Activated T-cell treated with anti-CD3 and anti-CD28 coated beads for 1 hour (primary cell): ENCODE measurements around the gene EGFL6.

ENCODE experiments used
- DNase-seq: peaks from one replicate; pipeline ENCODE4 v3.0.0-alpha.2; 2020; ENCODE audit warnings: low read depth

The EGFL6 gene

GRCh38 chrX:13569479-13570260 is at the start of gene EGFL6:
Gene EGFL6 (plus strand): TSS chrX:13569601. CDS start chrX:13569862, 261 bp downstream.
- no peak for DNase-seq

- no peak for DNase-seq
Measured at GRCh38 chrX:13520351-13520750, 49.0 kb upstream of the EGFL6 start.

- no peak for DNase-seq
Measured at GRCh38 chrX:13520936-13521335, 48.5 kb upstream of the EGFL6 start.

GRCh38 chrX:13522811-13523210 is 46.6 kb upstream of the EGFL6 start:
- DNase-seq = no peak

GRCh38 chrX:13533726-13534125 is 35.7 kb upstream of the EGFL6 start:
- DNase-seq = no peak

- no peak for DNase-seq
Measured at GRCh38 chrX:13535376-13536165, 33.8 kb upstream of the EGFL6 start.

GRCh38 chrX:13536551-13536950 is 32.9 kb upstream of the EGFL6 start:
- DNase-seq = no peak

- no peak for DNase-seq
Measured at GRCh38 chrX:13538414-13538813, 31.0 kb upstream of the EGFL6 start.

- DNase-seq = no peak
Measured at GRCh38 chrX:13540602-13541001, 28.8 kb upstream of the EGFL6 start.

- no peak for DNase-seq
Measured at GRCh38 chrX:13545726-13546125, 23.7 kb upstream of the EGFL6 start.

GRCh38 chrX:13547671-13548070 is 21.7 kb upstream of the EGFL6 start:
- DNase-seq = no peak

GRCh38 chrX:13550346-13550745 is 19.1 kb upstream of the EGFL6 start:
- DNase-seq = no peak

- DNase-seq = no peak
Measured at GRCh38 chrX:13551610-13552009, 17.8 kb upstream of the EGFL6 start.

- DNase-seq = no peak
Measured at GRCh38 chrX:13552892-13553291, 16.5 kb upstream of the EGFL6 start.

- DNase-seq = no peak
Measured at GRCh38 chrX:13565511-13565910, 3.9 kb upstream of the EGFL6 start.

- DNase-seq = no peak
Measured at GRCh38 chrX:13570261-13570605, 832 bp downstream of the EGFL6 start.

- no peak for DNase-seq
Measured at GRCh38 chrX:13571136-13571535, 1.7 kb downstream of the EGFL6 start.

- no peak for DNase-seq
Measured at GRCh38 chrX:13574600-13574999, 5.2 kb downstream of the EGFL6 start.

- DNase-seq = no peak
Measured at GRCh38 chrX:13579661-13580060, 10.3 kb downstream of the EGFL6 start.

- no peak for DNase-seq
Measured at GRCh38 chrX:13581554-13581953, 12.2 kb downstream of the EGFL6 start.

- DNase-seq = no peak
Measured at GRCh38 chrX:13587786-13588477, 18.5 kb downstream of the EGFL6 start.

- no peak for DNase-seq
Measured at GRCh38 chrX:13590207-13590606, 20.8 kb downstream of the EGFL6 start.

GRCh38 chrX:13590914-13591313 is 21.5 kb downstream of the EGFL6 start:
- DNase-seq = no peak
